Loucy (cell line): Measurements from ENCODE around the gene SLCO4C1.

Source experiments
- H2AFZ ChIP-seq: fragments of 200-600 bp; sonication (generic); 2 replicates; pipeline ENCODE4 v1.6.0; 2016; ENCODE audit warnings: antibody characterized with exemption, mild to moderate bottlenecking, low read length, moderate library complexity
- H3F3A ChIP-seq: fragments of 200-600 bp; 2 replicates; pipeline ENCODE4 v1.6.0; 2016; ENCODE audit warnings: antibody characterized with exemption, low read depth, mild to moderate bottlenecking
- H3K27me3 ChIP-seq: fragments of 200-600 bp; sonication (generic); 2 replicates; pipeline ENCODE4 v1.6.1; 2014; ENCODE audit warnings: low read length, mild to moderate bottlenecking; ENCODE audit not compliant: insufficient read depth, poor library complexity, severe bottlenecking
- H3K36me3 ChIP-seq: fragments of 200-600 bp; sonication (generic); 2 replicates; pipeline ENCODE4 v1.6.1; 2016; ENCODE audit warnings: low read length; ENCODE audit not compliant: insufficient read depth
- H3K4me1 ChIP-seq: fragments of 200-600 bp; sonication (generic); 2 replicates; pipeline ENCODE4 v1.5.1; 2014; ENCODE audit warnings: low read length, mild to moderate bottlenecking; ENCODE audit not compliant: insufficient read depth, poor library complexity, severe bottlenecking
- H3K4me2 ChIP-seq: fragments of 200-600 bp; sonication (generic); 2 replicates; pipeline ENCODE4 v1.6.0; 2014; ENCODE audit warnings: antibody characterized with exemption, low read length, low read depth, mild to moderate bottlenecking; ENCODE audit not compliant: poor library complexity, severe bottlenecking
- H3K4me3 ChIP-seq: fragments of 200-600 bp; sonication (generic); 2 replicates; pipeline ENCODE4 v1.5.1; 2014; ENCODE audit warnings: low read length, mild to moderate bottlenecking, mixed read lengths; ENCODE audit not compliant: poor library complexity, severe bottlenecking
- H3K79me2 ChIP-seq: fragments of 200-600 bp; sonication (generic); 2 replicates; pipeline ENCODE4 v1.6.1; 2014; ENCODE audit warnings: low read length; ENCODE audit not compliant: insufficient read depth
- H3K9ac ChIP-seq: fragments of 200-600 bp; sonication (generic); 2 replicates; pipeline ENCODE4 v1.6.0; 2014; ENCODE audit warnings: mild to moderate bottlenecking, low read depth, low read length, moderate library complexity; ENCODE audit not compliant: poor library complexity, severe bottlenecking
- H3K9me2 ChIP-seq: fragments of 200-600 bp; sonication (generic); replicated peaks from 2 replicates; pipeline ENCODE4 v1.6.1; 2016; ENCODE audit warnings: low read depth, low read length, mixed read lengths
- H3K9me3 ChIP-seq: fragments of 200-600 bp; sonication (generic); 2 replicates; pipeline ENCODE4 v1.6.1; 2014; ENCODE audit warnings: mild to moderate bottlenecking, antibody characterized with exemption, low read length, low read depth; ENCODE audit not compliant: insufficient read depth
- H4K20me1 ChIP-seq: fragments of 200-600 bp; sonication (generic); 2 replicates; pipeline ENCODE4 v1.6.0; 2014; ENCODE audit warnings: antibody characterized with exemption, low read length, mild to moderate bottlenecking; ENCODE audit not compliant: insufficient read depth, poor library complexity, severe bottlenecking
- EZH2phosphoT487 ChIP-seq: fragments of 200-600 bp; IDR thresholded peaks from 2 replicates; pipeline ENCODE4 v1.6.1; 2018; ENCODE audit warnings: antibody characterized with exemption, mild to moderate bottlenecking, moderate library complexity, borderline replicate concordance
- TF ChIP-seq, protein P1 (sequence below): fragments of 200-600 bp; sonication (generic); conservative IDR thresholded peaks from 2 replicates; pipeline ENCODE4 v1.5.1; 2014; ENCODE audit warnings: mild to moderate bottlenecking, antibody characterized with exemption, low read length

SLCO4C1 gene

DNA sequence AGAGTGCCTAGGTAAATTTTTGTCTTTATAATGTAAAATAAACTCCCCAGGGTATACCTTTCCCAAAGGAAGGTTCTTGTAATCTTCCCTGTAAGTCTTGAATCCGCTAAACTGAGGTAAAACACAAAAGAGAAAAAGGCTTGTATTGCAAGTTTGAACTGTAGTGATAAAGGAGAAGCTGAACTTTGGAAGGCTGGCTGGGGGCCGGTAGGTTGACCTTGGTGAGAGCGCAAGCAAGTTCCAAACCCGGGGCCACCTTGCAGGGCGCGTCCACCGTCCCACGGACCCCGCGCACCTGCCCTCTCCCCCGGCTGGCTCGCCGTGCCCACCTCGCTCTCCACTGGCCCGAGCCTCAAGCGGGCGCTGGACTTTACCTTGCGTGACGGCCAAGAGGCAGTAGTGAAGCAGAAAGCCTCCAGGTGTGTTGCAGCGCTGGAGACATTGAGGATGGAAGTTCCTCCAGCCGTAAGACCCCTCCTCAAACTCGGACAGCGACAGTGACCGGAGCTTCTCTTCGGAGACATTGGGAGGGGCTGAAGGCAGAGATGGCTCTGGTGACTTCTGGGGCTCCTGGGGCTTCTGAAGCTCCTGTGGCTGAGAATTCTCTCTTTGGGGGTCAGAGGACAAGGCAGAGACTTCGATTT lies 428 bp downstream of the SLCO4C1 start:
- Histone ChIP-seq H4K20me1 (no peaks in the 10 kb centered on the region), H3K27me3 (no peaks in the 10 kb centered on the region), H3K9ac (no peak overlapping the region), H3F3A (no peaks in the 10 kb centered on the region), H3K4me3 (no peak overlapping the region), H3K9me3 (no peaks in the 10 kb centered on the region), H3K36me3 (no peaks in the 10 kb centered on the region), H2AFZ (no peak overlapping the region), H3K79me2 (no peaks in the 10 kb centered on the region), H3K4me1 (no peaks in the 10 kb centered on the region), H3K9me2 (no peaks in the 10 kb centered on the region), H3K4me2 (no peak overlapping the region)
- TF ChIP-seq, protein P1, sequence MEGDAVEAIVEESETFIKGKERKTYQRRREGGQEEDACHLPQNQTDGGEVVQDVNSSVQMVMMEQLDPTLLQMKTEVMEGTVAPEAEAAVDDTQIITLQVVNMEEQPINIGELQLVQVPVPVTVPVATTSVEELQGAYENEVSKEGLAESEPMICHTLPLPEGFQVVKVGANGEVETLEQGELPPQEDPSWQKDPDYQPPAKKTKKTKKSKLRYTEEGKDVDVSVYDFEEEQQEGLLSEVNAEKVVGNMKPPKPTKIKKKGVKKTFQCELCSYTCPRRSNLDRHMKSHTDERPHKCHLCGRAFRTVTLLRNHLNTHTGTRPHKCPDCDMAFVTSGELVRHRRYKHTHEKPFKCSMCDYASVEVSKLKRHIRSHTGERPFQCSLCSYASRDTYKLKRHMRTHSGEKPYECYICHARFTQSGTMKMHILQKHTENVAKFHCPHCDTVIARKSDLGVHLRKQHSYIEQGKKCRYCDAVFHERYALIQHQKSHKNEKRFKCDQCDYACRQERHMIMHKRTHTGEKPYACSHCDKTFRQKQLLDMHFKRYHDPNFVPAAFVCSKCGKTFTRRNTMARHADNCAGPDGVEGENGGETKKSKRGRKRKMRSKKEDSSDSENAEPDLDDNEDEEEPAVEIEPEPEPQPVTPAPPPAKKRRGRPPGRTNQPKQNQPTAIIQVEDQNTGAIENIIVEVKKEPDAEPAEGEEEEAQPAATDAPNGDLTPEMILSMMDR = no peak
- TF ChIP-seq EZH2phosphoT487 = no peak

DNA sequence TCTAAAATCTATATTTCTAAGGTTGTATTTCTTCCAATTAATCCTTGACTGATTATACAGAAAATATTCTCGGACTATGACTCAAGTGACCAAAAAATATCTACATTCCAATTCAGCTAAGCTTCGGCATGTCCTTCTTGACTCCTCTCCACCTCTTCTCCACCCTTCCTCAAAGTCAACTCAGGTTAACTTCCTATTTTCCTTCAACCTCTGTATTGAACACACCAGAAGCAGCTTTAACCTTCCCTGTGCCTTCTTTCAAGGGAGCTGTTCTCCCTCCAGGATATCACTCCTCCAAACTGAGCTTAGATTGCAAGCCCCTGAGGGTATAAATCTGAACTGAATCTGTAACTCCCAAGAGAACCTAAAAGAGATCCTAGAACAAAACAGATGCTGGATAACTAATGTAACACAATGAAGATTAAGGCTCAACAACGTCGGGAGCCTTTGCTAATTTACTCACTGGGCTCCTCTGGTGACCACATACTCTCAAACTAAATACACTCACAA lies 1.1 kb downstream of the SLCO4C1 start:
- Histone ChIP-seq H3K27me3 (no peaks in the 10 kb centered on the region), H3K4me1 (no peaks in the 10 kb centered on the region), H3K36me3 (no peaks in the 10 kb centered on the region), H4K20me1 (no peaks in the 10 kb centered on the region), H3K4me2 (no peak overlapping the region), H2AFZ (0 out of 2 replicates have a peak overlapping the region, but pooled peaks have one; percentile 36), H3F3A (no peaks in the 10 kb centered on the region), H3K9me3 (no peaks in the 10 kb centered on the region), H3K9me2 (no peaks in the 10 kb centered on the region), H3K4me3 (no peak overlapping the region), H3K79me2 (no peaks in the 10 kb centered on the region), H3K9ac (no peak overlapping the region)
- TF ChIP-seq EZH2phosphoT487 = no peak
- TF ChIP-seq, protein P1 = no peak

DNA sequence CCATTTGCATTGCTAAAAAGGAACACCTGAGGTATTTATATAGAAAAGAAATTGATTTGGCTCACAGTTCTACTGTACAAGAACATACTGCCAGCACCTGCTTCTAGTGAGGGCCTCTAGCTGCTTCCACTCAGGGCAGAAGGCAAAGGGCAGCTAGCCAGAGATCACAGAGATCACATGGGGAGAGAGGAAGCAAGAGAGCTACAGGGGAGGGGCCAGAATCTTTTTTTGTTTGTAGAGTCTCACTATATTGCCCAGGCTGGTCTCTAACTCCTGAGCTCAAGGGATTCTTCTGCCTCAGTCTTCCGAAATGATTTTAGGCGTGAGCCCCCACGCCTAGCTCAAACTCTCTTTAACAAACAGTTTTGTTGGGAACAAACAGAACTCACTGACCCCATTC lies 6.1 kb downstream of the SLCO4C1 start:
- TF ChIP-seq, protein P1 = no peak
- TF ChIP-seq EZH2phosphoT487 = no peak
- Histone ChIP-seq H3K9me2 (no peaks in the 10 kb centered on the region), H3K4me2 (no peak overlapping the region), H3K9ac (no peak overlapping the region), H3K27me3 (no peaks in the 10 kb centered on the region), H3K79me2 (no peaks in the 10 kb centered on the region), H3F3A (no peaks in the 10 kb centered on the region), H3K9me3 (no peaks in the 10 kb centered on the region), H3K4me1 (no peaks in the 10 kb centered on the region), H3K4me3 (no peak overlapping the region), H3K36me3 (no peaks in the 10 kb centered on the region), H4K20me1 (no peaks in the 10 kb centered on the region), H2AFZ (no peak overlapping the region)
